ENCODE results near the gene MEAK7. TPM values are rescaled to one million over a fixed set of nuclear protein-coding genes. Genes with fewer than 3 reads are reported as not detected.

Gene MEAK7
- total RNA-seq, 1 experiment from 2014 or later: 30.9 TPM

DNA sequence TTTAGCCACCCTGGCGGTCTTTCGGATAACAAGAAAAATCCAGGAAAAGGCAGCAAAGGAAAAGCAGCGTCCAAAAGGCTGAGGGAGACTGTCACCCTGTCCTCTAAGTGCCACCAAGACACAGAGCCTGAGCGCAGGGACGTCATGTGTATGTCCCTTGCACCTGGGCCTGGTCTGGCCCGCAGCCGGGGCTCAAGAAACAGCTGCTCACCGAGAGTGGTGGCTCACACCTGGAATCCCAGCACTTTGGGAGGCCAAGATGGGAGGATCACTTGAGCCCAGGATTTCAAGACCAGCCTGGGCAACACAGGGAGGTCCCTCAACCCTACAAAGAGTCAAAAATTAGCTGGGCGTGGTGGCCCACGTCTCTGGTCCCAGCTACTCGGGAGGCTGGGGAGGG lies 9.2 kb upstream of the MEAK7 start:
- DNase-seq: no peak
- peaks cover 45% of the 10 kb centered on the region for H3K4me1 ChIP-seq
- H3K9me3 ChIP-seq: no peaks in the 10 kb centered on the region
- H3K9me3 Mint-ChIP-seq (ENCODE audit: unreplicated experiment): no peaks in the 10 kb centered on the region
- peaks cover 13% of the 10 kb centered on the region for H3K36me3 Mint-ChIP-seq (ENCODE audit: insufficient read depth, unreplicated experiment)
- intact Hi-C loops (cut with micrococcal nuclease; ENCODE audit: unreplicated experiment): no loop called here
- H3K4me1 Mint-ChIP-seq (ENCODE audit: low read depth, unreplicated experiment): peaks cover 45% of the 10 kb centered on the region
- peak overlapping the region; percentile 87 for H3K27ac Mint-ChIP-seq (ENCODE audit: unreplicated experiment)
- CTCF ChIA-PET: interaction anchor here (0.7 to 3.4 kb wide), 3 partner anchors 69 to 109 kb away, joined by 3 to 22 read pairs (median 3); no protein-coding TSS in a partner anchor
- BruUV-seq (replicated peaks): no TSS peak
- no peaks in the 10 kb centered on the region for H3K36me3 ChIP-seq (ENCODE audit: control insufficient read depth, insufficient read depth, low read length)
- H3K27me3 Mint-ChIP-seq (ENCODE audit: insufficient read depth, unreplicated experiment): no peaks in the 10 kb centered on the region
- H3K4me3 ChIP-seq (ENCODE audit: low read depth, low read length): no peak overlapping the region
- H3K27me3 ChIP-seq (replicated peaks; ENCODE audit: control insufficient read depth, insufficient read depth, low read length): no peaks in the 10 kb centered on the region
- H3K4me3 Mint-ChIP-seq (ENCODE audit: unreplicated experiment): no peak overlapping the region
- POLR2A ChIA-PET: interaction anchor here (1.4 kb wide), 1 partner anchor 18 kb away, joined by 4 read pairs; no protein-coding TSS in a partner anchor
- TF ChIP-seq, protein P1, sequence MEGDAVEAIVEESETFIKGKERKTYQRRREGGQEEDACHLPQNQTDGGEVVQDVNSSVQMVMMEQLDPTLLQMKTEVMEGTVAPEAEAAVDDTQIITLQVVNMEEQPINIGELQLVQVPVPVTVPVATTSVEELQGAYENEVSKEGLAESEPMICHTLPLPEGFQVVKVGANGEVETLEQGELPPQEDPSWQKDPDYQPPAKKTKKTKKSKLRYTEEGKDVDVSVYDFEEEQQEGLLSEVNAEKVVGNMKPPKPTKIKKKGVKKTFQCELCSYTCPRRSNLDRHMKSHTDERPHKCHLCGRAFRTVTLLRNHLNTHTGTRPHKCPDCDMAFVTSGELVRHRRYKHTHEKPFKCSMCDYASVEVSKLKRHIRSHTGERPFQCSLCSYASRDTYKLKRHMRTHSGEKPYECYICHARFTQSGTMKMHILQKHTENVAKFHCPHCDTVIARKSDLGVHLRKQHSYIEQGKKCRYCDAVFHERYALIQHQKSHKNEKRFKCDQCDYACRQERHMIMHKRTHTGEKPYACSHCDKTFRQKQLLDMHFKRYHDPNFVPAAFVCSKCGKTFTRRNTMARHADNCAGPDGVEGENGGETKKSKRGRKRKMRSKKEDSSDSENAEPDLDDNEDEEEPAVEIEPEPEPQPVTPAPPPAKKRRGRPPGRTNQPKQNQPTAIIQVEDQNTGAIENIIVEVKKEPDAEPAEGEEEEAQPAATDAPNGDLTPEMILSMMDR (IDR thresholded peaks at IDR 0.05; ENCODE audit: insufficient read depth in 1 of 2, low read depth in 1 of 2, low read length in 1 of 2, severe bottlenecking in 1 of 2, unreplicated experiment in 1 of 2): no peak

DNA sequence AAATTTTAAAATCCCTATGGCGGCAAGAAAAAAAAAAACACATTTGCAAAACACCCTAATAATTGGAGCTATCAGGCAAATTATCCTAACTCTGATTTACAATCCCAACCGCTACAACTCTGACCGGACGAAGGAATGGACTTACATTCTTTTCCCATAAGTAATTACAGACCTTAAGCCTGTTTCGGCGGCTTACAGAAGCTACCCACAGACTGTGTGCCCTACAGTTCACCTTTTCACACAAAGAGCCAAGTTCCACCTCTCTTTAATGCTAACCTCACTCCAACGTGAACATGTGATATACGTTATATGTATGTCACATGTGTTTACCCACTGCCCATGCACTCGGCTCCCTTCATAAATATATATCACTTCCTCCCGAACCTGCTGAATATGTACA lies 8.7 kb upstream of the MEAK7 start:
- Mint-ChIP-seq H3K27ac (ENCODE audit: unreplicated experiment) (peak overlapping the region; percentile 87), H3K36me3 (ENCODE audit: insufficient read depth, unreplicated experiment) (peaks cover 13% of the 10 kb centered on the region), H3K27me3 (ENCODE audit: insufficient read depth, unreplicated experiment) (no peaks in the 10 kb centered on the region), H3K9me3 (ENCODE audit: unreplicated experiment) (no peaks in the 10 kb centered on the region), H3K4me3 (ENCODE audit: unreplicated experiment) (no peak overlapping the region), H3K4me1 (ENCODE audit: low read depth, unreplicated experiment) (peaks cover 49% of the 10 kb centered on the region)
- POLR2A ChIA-PET: no interaction called here
- H3K4me1 ChIP-seq: peaks cover 45% of the 10 kb centered on the region
- H3K27me3 ChIP-seq (replicated peaks; ENCODE audit: control insufficient read depth, insufficient read depth, low read length): no peaks in the 10 kb centered on the region
- H3K36me3 ChIP-seq (ENCODE audit: control insufficient read depth, insufficient read depth, low read length): no peaks in the 10 kb centered on the region
- H3K4me3 ChIP-seq (ENCODE audit: low read depth, low read length): no peak overlapping the region
- intact Hi-C loops (cut with micrococcal nuclease; ENCODE audit: unreplicated experiment): no loop called here
- CTCF ChIA-PET: interaction anchor here (0.7 to 3.4 kb wide), 3 partner anchors 70 to 109 kb away, joined by 3 to 22 read pairs (median 3); no protein-coding TSS in a partner anchor
- no TSS peak for BruUV-seq (replicated peaks)
- TF ChIP-seq, protein P1 (IDR thresholded peaks at IDR 0.05; ENCODE audit: insufficient read depth in 1 of 2, low read depth in 1 of 2, low read length in 1 of 2, severe bottlenecking in 1 of 2, unreplicated experiment in 1 of 2): no peak
- no peaks in the 10 kb centered on the region for H3K9me3 ChIP-seq
- DNase-seq: peak in 1 of 2 experiments; percentile 15

DNA sequence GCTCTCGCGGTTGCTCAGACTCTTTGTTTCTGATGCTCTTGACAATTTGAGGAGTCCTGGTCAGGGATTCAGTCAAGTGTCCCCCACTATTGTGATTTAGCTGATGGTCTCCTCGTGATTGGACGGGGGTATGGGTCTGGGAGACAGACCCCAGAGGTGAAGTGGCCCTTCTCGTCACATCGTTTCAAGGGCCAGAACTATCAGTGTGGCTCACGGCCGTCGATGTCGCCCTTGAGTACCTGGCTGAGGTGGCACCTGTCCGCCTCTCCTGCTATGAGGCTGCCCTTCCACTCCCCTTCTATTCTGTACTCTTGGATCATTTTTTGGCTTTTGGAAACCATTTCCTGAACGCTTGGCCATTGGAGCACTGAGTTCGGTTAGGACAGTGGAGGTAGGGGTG lies 7.4 kb upstream of the MEAK7 start:
- Mint-ChIP-seq H3K36me3 (ENCODE audit: insufficient read depth, unreplicated experiment) (peaks cover 13% of the 10 kb centered on the region), H3K27ac (ENCODE audit: unreplicated experiment) (peak overlapping the region; percentile 56), H3K9me3 (ENCODE audit: unreplicated experiment) (no peaks in the 10 kb centered on the region), H3K27me3 (ENCODE audit: insufficient read depth, unreplicated experiment) (no peaks in the 10 kb centered on the region), H3K4me3 (ENCODE audit: unreplicated experiment) (peak overlapping the region; percentile 21), H3K4me1 (ENCODE audit: low read depth, unreplicated experiment) (peaks cover 48% of the 10 kb centered on the region)
- DNase-seq: peak in 1 of 2 experiments; percentile 13
- TF ChIP-seq, protein P1 (IDR thresholded peaks at IDR 0.05; ENCODE audit: insufficient read depth in 1 of 2, low read depth in 1 of 2, low read length in 1 of 2, severe bottlenecking in 1 of 2, unreplicated experiment in 1 of 2): no peak
- ChIA-PET CTCF (interaction anchor here (1.0 to 3.4 kb wide), 4 partner anchors 21 to 110 kb away, joined by 3 to 22 read pairs (median 6); no protein-coding TSS in a partner anchor), POLR2A (no interaction called here)
- Histone ChIP-seq H3K4me3 (ENCODE audit: low read depth, low read length) (no peak overlapping the region), H3K36me3 (ENCODE audit: control insufficient read depth, insufficient read depth, low read length) (no peaks in the 10 kb centered on the region), H3K4me1 (peaks cover 36% of the 10 kb centered on the region), H3K27me3 (replicated peaks; ENCODE audit: control insufficient read depth, insufficient read depth, low read length) (no peaks in the 10 kb centered on the region), H3K9me3 (no peaks in the 10 kb centered on the region)
- BruUV-seq (replicated peaks): no TSS peak
- intact Hi-C loops (cut with micrococcal nuclease; ENCODE audit: unreplicated experiment): loop anchor here (1.0 kb wide), 6 partner anchors 23 to 214 kb away; partner anchors contain the start of gene COTL1
